Esophagus squamous epithelium (tissue), 4 donors: ENCODE measurements around the gene PIAS4.

Experiments used
- CTCF ChIP-seq, 6 experiments: fragments of 450-650 bp in 4 of 6; fragments of 200-600 bp in 2 of 6; sonication (generic) in 2 of 6; IDR thresholded peaks; one replicate each; pipeline ENCODE4 v1.5.1; 2016 to 2019; ENCODE audit warnings: antibody characterized with exemption in 6 of 6, mild to moderate bottlenecking in 4 of 6, moderate library complexity in 4 of 6
- POLR2A ChIP-seq, 4 donors: fragments of 450-650 bp; IDR thresholded peaks; one replicate each; pipeline ENCODE4 v1.6.1; 2017; ENCODE audit warnings: antibody characterized with exemption in 4 of 4, mild to moderate bottlenecking in 4 of 4, moderate library complexity in 3 of 4

GRCh38 chr19:3968556-3969434, 38.7 kb upstream of the PIAS4 start:
- no peak for TF ChIP-seq CTCF (IDR thresholded peaks at IDR 0.05)
- peak in 1 of 4 donors; percentile 39 for TF ChIP-seq POLR2A (IDR thresholded peaks at IDR 0.05)
